ENCODE measurements around the gene PFDN4. TPM values are rescaled to one million over a fixed set of nuclear protein-coding genes. Genes with fewer than 3 reads are reported as not detected.

PFDN4 gene
- total RNA-seq, 1 donor from 2014 or later, result 26.8 TPM

- Mint-ChIP-seq H3K9me3 (ENCODE audit: low read depth) (no peaks in the 10 kb centered on the region), H3K36me3 (ENCODE audit: insufficient read depth) (peaks cover 3% of the 10 kb centered on the region), H3K27ac (peak overlapping the region; percentile 95), H3K4me3 (ENCODE audit: low read depth) (peak overlapping the region; percentile 87), H3K27me3 (no peaks in the 10 kb centered on the region), H3K4me1 (ENCODE audit: low read depth) (peaks cover 7% of the 10 kb centered on the region)
- TF ChIP-seq, protein P1, sequence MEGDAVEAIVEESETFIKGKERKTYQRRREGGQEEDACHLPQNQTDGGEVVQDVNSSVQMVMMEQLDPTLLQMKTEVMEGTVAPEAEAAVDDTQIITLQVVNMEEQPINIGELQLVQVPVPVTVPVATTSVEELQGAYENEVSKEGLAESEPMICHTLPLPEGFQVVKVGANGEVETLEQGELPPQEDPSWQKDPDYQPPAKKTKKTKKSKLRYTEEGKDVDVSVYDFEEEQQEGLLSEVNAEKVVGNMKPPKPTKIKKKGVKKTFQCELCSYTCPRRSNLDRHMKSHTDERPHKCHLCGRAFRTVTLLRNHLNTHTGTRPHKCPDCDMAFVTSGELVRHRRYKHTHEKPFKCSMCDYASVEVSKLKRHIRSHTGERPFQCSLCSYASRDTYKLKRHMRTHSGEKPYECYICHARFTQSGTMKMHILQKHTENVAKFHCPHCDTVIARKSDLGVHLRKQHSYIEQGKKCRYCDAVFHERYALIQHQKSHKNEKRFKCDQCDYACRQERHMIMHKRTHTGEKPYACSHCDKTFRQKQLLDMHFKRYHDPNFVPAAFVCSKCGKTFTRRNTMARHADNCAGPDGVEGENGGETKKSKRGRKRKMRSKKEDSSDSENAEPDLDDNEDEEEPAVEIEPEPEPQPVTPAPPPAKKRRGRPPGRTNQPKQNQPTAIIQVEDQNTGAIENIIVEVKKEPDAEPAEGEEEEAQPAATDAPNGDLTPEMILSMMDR (IDR thresholded peaks at IDR 0.05; ENCODE audit: unreplicated experiment), result no peak
- DNase-seq (ENCODE audit: low spot score, unreplicated experiment), result no peak
Measured at GRCh38 chr20:54208548-54209176, 775 bp downstream of the PFDN4 start.

GRCh38 chr20:54209216-54209813 lies 1.4 kb downstream of the PFDN4 start:
- peak overlapping the region; percentile 95 for H3K27ac Mint-ChIP-seq
- no peaks in the 10 kb centered on the region for H3K9me3 Mint-ChIP-seq (ENCODE audit: low read depth)
- no peak for DNase-seq (ENCODE audit: low spot score, unreplicated experiment)
- H3K4me1 Mint-ChIP-seq (ENCODE audit: low read depth), result peaks cover 7% of the 10 kb centered on the region
- H3K27me3 Mint-ChIP-seq, result no peaks in the 10 kb centered on the region
- peaks cover 3% of the 10 kb centered on the region for H3K36me3 Mint-ChIP-seq (ENCODE audit: insufficient read depth)
- H3K4me3 Mint-ChIP-seq (ENCODE audit: low read depth), result peak overlapping the region; percentile 87
- TF ChIP-seq, protein P1 (IDR thresholded peaks at IDR 0.05; ENCODE audit: unreplicated experiment), result no peak

- TF ChIP-seq, protein P1 (IDR thresholded peaks at IDR 0.05; ENCODE audit: unreplicated experiment), result no peak
- peaks cover 7% of the 10 kb centered on the region for H3K4me1 Mint-ChIP-seq (ENCODE audit: low read depth)
Measured at GRCh38 chr20:54212226-54212625, 4.3 kb downstream of the PFDN4 start.

DNA sequence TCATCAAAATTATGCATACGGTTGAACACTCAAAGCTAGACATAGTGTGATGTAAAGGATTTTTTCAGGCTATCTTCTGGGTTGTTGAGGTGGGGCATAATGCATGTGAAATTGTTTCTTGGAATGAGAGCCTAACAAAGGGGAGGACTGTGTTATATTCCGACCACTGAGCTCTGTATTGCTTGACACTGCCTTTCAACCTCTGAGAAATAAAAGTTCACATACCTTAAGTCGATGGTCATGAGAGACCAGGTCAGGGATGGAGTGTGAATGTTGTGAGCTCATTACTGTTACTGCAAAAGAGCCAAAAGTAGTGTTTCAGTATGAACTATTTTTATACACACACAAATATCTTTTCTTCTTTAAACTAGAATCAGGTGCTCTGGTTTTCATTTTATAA lies 5.0 kb downstream of the PFDN4 start:
- H3K9me3 Mint-ChIP-seq (ENCODE audit: low read depth), result no peaks in the 10 kb centered on the region
- no peaks in the 10 kb centered on the region for H3K27me3 Mint-ChIP-seq
- peaks cover 12% of the 10 kb centered on the region for H3K36me3 Mint-ChIP-seq (ENCODE audit: insufficient read depth)
- TF ChIP-seq, protein P1 (IDR thresholded peaks at IDR 0.05; ENCODE audit: unreplicated experiment), result no peak
- H3K4me1 Mint-ChIP-seq (ENCODE audit: low read depth), result peaks cover 7% of the 10 kb centered on the region
- no peak overlapping the region for H3K4me3 Mint-ChIP-seq (ENCODE audit: low read depth)
- no peak overlapping the region for H3K27ac Mint-ChIP-seq
- DNase-seq (ENCODE audit: low spot score, unreplicated experiment), result no peak

More at GRCh38 chr20:54212226-54212625, 4.3 kb downstream of the PFDN4 start:
- H3K27ac Mint-ChIP-seq, result no peak overlapping the region
- H3K36me3 Mint-ChIP-seq (ENCODE audit: insufficient read depth), result peaks cover 11% of the 10 kb centered on the region
- no peak for DNase-seq (ENCODE audit: low spot score, unreplicated experiment)
- H3K4me3 Mint-ChIP-seq (ENCODE audit: low read depth), result no peak overlapping the region
- H3K9me3 Mint-ChIP-seq (ENCODE audit: low read depth), result no peaks in the 10 kb centered on the region
- H3K27me3 Mint-ChIP-seq, result no peaks in the 10 kb centered on the region

DNA sequence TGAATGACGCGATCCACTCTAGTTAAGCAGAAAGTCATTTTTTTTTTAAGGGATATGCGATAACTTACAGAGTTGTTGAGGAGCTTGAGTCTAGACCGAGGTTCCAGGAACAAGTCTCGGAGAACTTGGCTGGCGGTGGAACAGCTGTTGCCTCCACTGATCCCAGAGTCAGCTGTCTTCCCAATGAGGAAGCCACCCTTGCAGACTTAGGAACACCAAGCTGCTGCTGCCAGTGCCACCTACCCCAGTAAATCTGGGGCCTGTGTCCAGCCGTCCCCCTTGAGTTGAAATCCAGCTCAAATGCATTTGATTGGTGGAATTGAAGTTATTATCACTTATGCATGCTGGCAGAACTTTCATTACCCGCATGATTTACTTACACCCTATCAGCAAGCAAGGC lies 6.7 kb downstream of the PFDN4 start:
- H3K36me3 Mint-ChIP-seq (ENCODE audit: insufficient read depth), result peaks cover 12% of the 10 kb centered on the region
- H3K4me3 Mint-ChIP-seq (ENCODE audit: low read depth), result no peak overlapping the region
- H3K4me1 Mint-ChIP-seq (ENCODE audit: low read depth), result no peaks in the 10 kb centered on the region
- H3K9me3 Mint-ChIP-seq (ENCODE audit: low read depth), result no peaks in the 10 kb centered on the region
- H3K27ac Mint-ChIP-seq, result no peak overlapping the region
- H3K27me3 Mint-ChIP-seq, result no peaks in the 10 kb centered on the region
- DNase-seq (ENCODE audit: low spot score, unreplicated experiment), result no peak
- TF ChIP-seq, protein P1 (IDR thresholded peaks at IDR 0.05; ENCODE audit: unreplicated experiment), result no peak
